ENCODE data around the gene LDLRAD1. TPM values are rescaled to one million over a fixed set of nuclear protein-coding genes. Genes with fewer than 3 reads are reported as not detected.

The LDLRAD1 gene, protein sequence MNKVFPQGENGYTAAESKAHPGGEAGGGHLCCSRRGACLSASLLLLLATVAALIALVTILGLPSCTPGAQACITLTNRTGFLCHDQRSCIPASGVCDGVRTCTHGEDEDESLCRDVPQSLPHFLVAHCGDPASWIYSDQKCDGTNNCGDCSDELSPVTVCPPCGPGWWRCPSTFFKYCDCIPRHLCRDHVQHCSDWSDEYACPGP
- total RNA-seq (2021): 1.6 TPM in 2 replicates
- percentile 20 among the genes with signal in this experiment for Bru-seq, nascent RNA
- percentile 31 among the genes with signal in this experiment for BruChase-seq, experiment 1, labeled RNA remaining after a 2-hour chase
- BruChase-seq, experiment 2, labeled RNA remaining after a 6-hour chase: percentile 23 among the genes with signal in this experiment
- long read RNA-seq, partial matches to known transcripts: 0 of 1 reads
- long read RNA-seq, other reads (novel, unspliced or antisense): 0 of 1 reads

- CTCF ChIA-PET: no interaction called here
- H3K79me2 ChIP-seq (ENCODE audit: low read depth): no peaks in the 10 kb centered on the region
- peak; percentile 40 to 69 for DNase-seq
- peaks cover 23% of the 10 kb centered on the region for H3F3A ChIP-seq (ENCODE audit: insufficient read depth, low read depth)
- H3K27ac ChIP-seq: 0 out of 2 replicates have a peak within 1 kb of the TSS, but pooled peaks have one; percentile 14
- no peaks in the 10 kb centered on the region for H3K36me3 ChIP-seq (ENCODE audit: low read depth)
- TF ChIP-seq, protein P1, sequence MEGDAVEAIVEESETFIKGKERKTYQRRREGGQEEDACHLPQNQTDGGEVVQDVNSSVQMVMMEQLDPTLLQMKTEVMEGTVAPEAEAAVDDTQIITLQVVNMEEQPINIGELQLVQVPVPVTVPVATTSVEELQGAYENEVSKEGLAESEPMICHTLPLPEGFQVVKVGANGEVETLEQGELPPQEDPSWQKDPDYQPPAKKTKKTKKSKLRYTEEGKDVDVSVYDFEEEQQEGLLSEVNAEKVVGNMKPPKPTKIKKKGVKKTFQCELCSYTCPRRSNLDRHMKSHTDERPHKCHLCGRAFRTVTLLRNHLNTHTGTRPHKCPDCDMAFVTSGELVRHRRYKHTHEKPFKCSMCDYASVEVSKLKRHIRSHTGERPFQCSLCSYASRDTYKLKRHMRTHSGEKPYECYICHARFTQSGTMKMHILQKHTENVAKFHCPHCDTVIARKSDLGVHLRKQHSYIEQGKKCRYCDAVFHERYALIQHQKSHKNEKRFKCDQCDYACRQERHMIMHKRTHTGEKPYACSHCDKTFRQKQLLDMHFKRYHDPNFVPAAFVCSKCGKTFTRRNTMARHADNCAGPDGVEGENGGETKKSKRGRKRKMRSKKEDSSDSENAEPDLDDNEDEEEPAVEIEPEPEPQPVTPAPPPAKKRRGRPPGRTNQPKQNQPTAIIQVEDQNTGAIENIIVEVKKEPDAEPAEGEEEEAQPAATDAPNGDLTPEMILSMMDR (conservative IDR thresholded peaks at IDR 0.05): no peak
- no peak for TF ChIP-seq EZH2 (IDR thresholded peaks at IDR 0.05; ENCODE audit: low read depth)
- H3K27me3 ChIP-seq (ENCODE audit: insufficient read depth, low read depth): no peaks in the 10 kb centered on the region
- H3K9me3 ChIP-seq (ENCODE audit: insufficient read depth, low read depth): no peaks in the 10 kb centered on the region
- peak within 1 kb of the TSS; percentile 42; the same call in 1 of the 2 replicates for H3K4me2 ChIP-seq
- POLR2A ChIA-PET (ENCODE audit: unreplicated experiment): interaction anchor here (0.6 to 0.7 kb wide), 2 partner anchors 236 to 409 kb away, joined by 4 to 5 read pairs; no protein-coding TSS in a partner anchor
- H3K4me3 ChIP-seq: no peak within 1 kb of the TSS
- H3K4me1 ChIP-seq (replicated peaks; ENCODE audit: insufficient read depth): peaks cover 38% of the 10 kb centered on the region
- H4K20me1 ChIP-seq (ENCODE audit: insufficient read depth): no peaks in the 10 kb centered on the region
- BruUV-seq (replicated peaks): no TSS peak
- H2AFZ ChIP-seq: no peak within 1 kb of the TSS
- no peaks in the 10 kb centered on the region for H3K9me2 ChIP-seq (ENCODE audit: insufficient read depth)
- intact Hi-C loops (cut with micrococcal nuclease; ENCODE audit: unreplicated experiment): loop anchor here (2.0 to 5.0 kb wide), 2 partner anchors 35 to 61 kb away; partner anchors contain the start of genes TCEANC2 and TMEM59
These were observed at the start of gene LDLRAD1 for GRCh38 chr1:54017979-54018378. TSS of gene LDLRAD1 (minus strand) at chr1:54018186. CDS start at chr1:54018112, 74 bp downstream.

GRCh38 chr1:54064299-54064698, 46.3 kb upstream of the LDLRAD1 start:
- ChIA-PET POLR2A (ENCODE audit: unreplicated experiment) (no interaction called here), CTCF (interaction anchor here (0.7 kb wide), 1 partner anchor 15 kb away, joined by 15 read pairs; no protein-coding TSS in a partner anchor)
- H2AFZ ChIP-seq: no peak overlapping the region
- no peak overlapping the region for H3K27ac ChIP-seq
- H3K36me3 ChIP-seq (ENCODE audit: low read depth): no peaks in the 10 kb centered on the region
- H3K27me3 ChIP-seq (ENCODE audit: insufficient read depth, low read depth): no peaks in the 10 kb centered on the region
- no peak for DNase-seq
- no peaks in the 10 kb centered on the region for H3K9me3 ChIP-seq (ENCODE audit: insufficient read depth, low read depth)
- H3F3A ChIP-seq (ENCODE audit: insufficient read depth, low read depth): no peaks in the 10 kb centered on the region
- BruUV-seq (replicated peaks): no TSS peak
- intact Hi-C loops (cut with micrococcal nuclease; ENCODE audit: unreplicated experiment): no loop called here
- H4K20me1 ChIP-seq (ENCODE audit: insufficient read depth): no peaks in the 10 kb centered on the region
- TF ChIP-seq, protein P1 (conservative IDR thresholded peaks at IDR 0.05): no peak
- TF ChIP-seq EZH2 (IDR thresholded peaks at IDR 0.05; ENCODE audit: low read depth): no peak
- no peaks in the 10 kb centered on the region for H3K4me1 ChIP-seq (replicated peaks; ENCODE audit: insufficient read depth)
- H3K79me2 ChIP-seq (ENCODE audit: low read depth): no peaks in the 10 kb centered on the region
- H3K4me3 ChIP-seq: no peak overlapping the region
- no peak overlapping the region for H3K4me2 ChIP-seq
- no peaks in the 10 kb centered on the region for H3K9me2 ChIP-seq (ENCODE audit: insufficient read depth)

DNA sequence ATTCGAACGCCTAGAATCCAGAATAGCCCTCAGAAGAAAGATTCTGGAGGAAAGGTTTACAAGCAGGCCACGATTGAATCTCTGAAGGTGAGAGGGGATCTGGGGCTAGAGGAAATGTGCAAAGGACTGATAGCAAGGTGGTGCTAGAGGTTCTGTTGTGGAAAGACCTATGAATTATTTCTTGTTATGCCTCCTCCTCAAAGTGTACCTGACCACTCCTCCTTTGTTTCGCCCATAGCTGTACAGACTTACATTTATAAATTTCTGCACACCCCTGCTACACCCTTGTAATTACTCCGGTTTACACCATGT, 36.4 kb upstream of the LDLRAD1 start:
- no peaks in the 10 kb centered on the region for H3K9me2 ChIP-seq (ENCODE audit: insufficient read depth)
- H3K9me3 ChIP-seq (ENCODE audit: insufficient read depth, low read depth): no peaks in the 10 kb centered on the region
- intact Hi-C loops (cut with micrococcal nuclease; ENCODE audit: unreplicated experiment): loop anchor here (5.0 kb wide), 3 partner anchors 353 to 727 kb away; partner anchors contain the start of genes LRP8 and SSBP3
- CTCF ChIA-PET: interaction anchor here (0.6 kb wide), 2 partner anchors 62 to 435 kb away, joined by 3 to 7 read pairs; no protein-coding TSS in a partner anchor
- POLR2A ChIA-PET (ENCODE audit: unreplicated experiment): interaction anchor here (0.5 to 0.6 kb wide), 2 partner anchors 109 to 168 kb away, joined by 3 to 33 read pairs; partner anchors contain the start of genes IFT25 and LRRC42
- BruUV-seq (replicated peaks): no TSS peak
- H2AFZ ChIP-seq: peak overlapping the region; percentile 97
- H3K36me3 ChIP-seq (ENCODE audit: low read depth): 0 out of 2 replicates have a peak, but pooled peaks cover 3% of the 10 kb centered on the region
- H3K4me1 ChIP-seq (replicated peaks; ENCODE audit: insufficient read depth): peaks cover 20% of the 10 kb centered on the region
- peaks cover 32% of the 10 kb centered on the region for H3K79me2 ChIP-seq (ENCODE audit: low read depth)
- TF ChIP-seq, protein P1 (conservative IDR thresholded peaks at IDR 0.05): no peak
- no peak for TF ChIP-seq EZH2 (IDR thresholded peaks at IDR 0.05; ENCODE audit: low read depth)
- no peak for DNase-seq
- peak overlapping the region; percentile 85; the same call in 1 of the 2 replicates for H3K4me3 ChIP-seq
- 0 out of 2 replicates have a peak, but pooled peaks cover 4% of the 10 kb centered on the region for H3F3A ChIP-seq (ENCODE audit: insufficient read depth, low read depth)
- H3K4me2 ChIP-seq: peak overlapping the region; percentile 88
- no peaks in the 10 kb centered on the region for H3K27me3 ChIP-seq (ENCODE audit: insufficient read depth, low read depth)
- H3K27ac ChIP-seq: no peak overlapping the region
- H4K20me1 ChIP-seq (ENCODE audit: insufficient read depth): 0 out of 2 replicates have a peak, but pooled peaks cover 3% of the 10 kb centered on the region
